HS-5 (cell line): ENCODE results near the gene HYAL2.

Experiments used
- DNase-seq: peaks from one replicate; pipeline ENCODE4 v3.0.0-alpha.2; 2012; ENCODE audit warnings: low read depth

HYAL2 gene

DNA sequence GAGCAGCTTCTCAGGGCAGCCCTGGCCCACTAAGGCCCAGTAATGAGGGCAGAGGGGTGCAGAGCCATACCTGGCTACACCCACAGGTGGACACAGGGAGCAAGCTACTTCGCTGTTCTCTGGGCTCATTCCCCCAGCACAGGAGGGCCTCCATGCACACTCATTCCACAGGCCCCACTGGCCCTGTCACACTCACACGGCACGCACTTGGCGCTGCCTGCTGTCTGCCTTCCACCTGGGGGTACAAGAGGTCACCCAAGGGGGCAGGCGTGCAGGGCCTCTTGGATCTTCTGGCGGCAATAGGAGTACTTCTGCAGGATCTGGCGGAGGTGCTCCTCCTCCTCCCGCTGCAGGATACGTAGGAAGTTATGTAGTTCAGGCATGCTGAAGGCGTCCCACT, 7.8 kb upstream of the HYAL2 start:
- no peak for DNase-seq

DNA sequence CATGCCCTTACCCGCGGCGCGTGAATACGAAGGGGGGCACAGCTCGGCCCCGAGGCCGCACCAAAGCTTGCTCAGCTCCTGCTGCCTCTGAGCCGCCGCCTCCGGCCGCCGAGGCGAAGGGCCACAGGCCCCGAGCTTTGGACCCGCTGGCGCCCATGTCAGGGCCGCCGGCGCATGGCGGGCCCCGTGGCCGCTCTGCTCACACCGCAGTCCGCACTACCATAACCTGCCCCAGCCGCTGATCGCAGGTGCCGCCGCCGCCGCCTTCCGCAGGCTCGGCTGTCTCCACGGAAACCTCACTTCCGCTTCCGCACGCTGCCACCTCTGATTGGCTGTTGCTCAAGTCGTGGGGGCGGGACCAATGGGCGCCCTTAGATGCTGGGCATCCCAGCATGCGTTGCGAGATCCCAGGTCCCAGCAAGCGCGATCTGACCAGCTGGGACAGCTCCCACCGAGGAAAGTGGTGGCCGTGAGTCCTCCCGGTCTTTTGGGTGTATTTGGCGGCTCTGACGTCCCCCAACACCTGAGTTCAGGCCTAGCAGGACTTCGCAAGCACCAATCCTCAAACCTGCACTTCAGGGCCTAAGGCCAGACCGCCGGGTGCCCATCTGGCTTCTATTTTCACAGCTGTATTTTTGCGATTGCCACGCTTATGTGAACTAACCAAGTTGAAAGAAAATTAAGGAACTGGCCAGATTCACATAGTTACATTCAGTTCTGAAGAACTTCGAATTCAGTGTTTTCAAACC, 5.6 kb upstream of the HYAL2 start, which contains the start of gene TUSC2:
TSS of gene TUSC2 (minus strand) at position 281 of the 749 bp plus-strand sequence. CDS start at position 157, 124 bp downstream.
- peak; percentile 77 for DNase-seq

- DNase-seq: no peak
Observed at GRCh38 chr3:50327129-50327528, 4.6 kb upstream of the HYAL2 start.

DNA sequence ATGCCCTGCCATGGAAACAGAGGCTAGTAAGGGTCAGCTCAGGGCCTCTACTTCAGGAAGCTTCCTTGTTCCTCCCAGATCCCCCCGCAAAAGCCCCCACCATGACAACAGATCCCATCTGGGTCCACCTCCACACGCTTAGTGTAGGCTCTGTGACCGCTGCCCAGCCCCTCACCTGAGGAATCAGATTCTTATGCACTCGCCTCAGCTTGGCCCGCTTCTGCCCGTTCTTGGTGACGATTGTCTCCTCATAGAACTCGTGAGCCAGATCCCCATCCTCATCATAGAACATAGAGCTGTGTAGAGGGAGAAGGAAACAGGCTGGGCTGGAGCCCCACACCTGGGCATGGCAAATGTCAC, 3.6 kb upstream of the HYAL2 start:
- no peak for DNase-seq

- no peak for DNase-seq
Observed at GRCh38 chr3:50325497-50326181, 3.1 kb upstream of the HYAL2 start.

GRCh38 chr3:50325113-50325480, 2.6 kb upstream of the HYAL2 start:
- no peak for DNase-seq

GRCh38 chr3:50324351-50325112, 2.0 kb upstream of the HYAL2 start:
- DNase-seq: no peak

GRCh38 chr3:50323614-50324199, 1.2 kb upstream of the HYAL2 start:
- no peak for DNase-seq

- no peak for DNase-seq
Observed at GRCh38 chr3:50323092-50323600, 601 bp upstream of the HYAL2 start.

GRCh38 chr3:50322115-50322385, 495 bp downstream of the HYAL2 start:
- DNase-seq: no peak

- DNase-seq: peak; percentile 56
Observed at GRCh38 chr3:50321336-50322114, 1.0 kb downstream of the HYAL2 start.

- DNase-seq: no peak
Observed at GRCh38 chr3:50320853-50321335, 1.7 kb downstream of the HYAL2 start.

GRCh38 chr3:50319894-50320625, 2.5 kb downstream of the HYAL2 start:
- DNase-seq: no peak

GRCh38 chr3:50319181-50319893, 3.2 kb downstream of the HYAL2 start:
- DNase-seq: no peak

DNA sequence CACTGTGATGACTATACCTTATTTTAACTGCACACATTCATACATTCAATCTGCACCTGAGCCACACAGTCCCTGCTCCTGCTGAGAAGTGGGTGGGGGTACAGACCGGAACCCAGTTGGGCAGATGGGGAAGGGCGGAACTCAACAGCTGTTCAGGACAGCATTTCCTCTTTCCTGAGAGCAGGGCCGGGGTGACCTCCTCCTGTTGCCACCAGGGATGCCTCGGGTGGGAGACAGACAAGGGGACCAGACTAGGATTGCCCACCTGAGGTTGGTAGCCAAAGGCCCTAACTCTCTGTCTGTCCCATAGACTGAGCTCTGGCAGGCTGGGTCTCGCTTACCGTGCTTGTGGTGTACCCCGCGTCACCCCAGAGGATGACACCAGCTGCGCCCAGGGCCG, 3.9 kb downstream of the HYAL2 start:
- DNase-seq: no peak

DNA sequence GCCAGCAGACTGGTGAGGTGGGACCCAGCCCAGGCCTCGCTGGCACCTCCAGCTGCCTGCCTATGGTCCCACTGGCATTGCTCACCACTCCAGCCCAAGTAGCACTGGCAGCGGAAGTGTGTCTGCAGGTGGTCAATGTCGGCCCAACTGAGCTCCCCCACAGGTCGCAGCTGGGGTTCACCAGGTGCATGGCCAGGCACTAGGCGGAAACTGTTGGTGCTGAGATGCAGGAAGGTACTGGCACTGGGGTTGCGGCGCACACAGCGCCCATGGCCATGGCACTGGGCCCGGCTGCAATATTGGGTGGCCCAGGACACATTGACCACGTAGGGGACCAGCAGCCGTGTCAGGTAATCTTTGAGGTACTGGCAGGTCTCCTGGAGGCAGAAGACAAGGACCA, 4.4 kb downstream of the HYAL2 start:
- DNase-seq: no peak

- DNase-seq: no peak
Observed at GRCh38 chr3:50317300-50317699, 5.2 kb downstream of the HYAL2 start.

GRCh38 chr3:50316657-50317242, 5.8 kb downstream of the HYAL2 start:
- DNase-seq: no peak

DNA sequence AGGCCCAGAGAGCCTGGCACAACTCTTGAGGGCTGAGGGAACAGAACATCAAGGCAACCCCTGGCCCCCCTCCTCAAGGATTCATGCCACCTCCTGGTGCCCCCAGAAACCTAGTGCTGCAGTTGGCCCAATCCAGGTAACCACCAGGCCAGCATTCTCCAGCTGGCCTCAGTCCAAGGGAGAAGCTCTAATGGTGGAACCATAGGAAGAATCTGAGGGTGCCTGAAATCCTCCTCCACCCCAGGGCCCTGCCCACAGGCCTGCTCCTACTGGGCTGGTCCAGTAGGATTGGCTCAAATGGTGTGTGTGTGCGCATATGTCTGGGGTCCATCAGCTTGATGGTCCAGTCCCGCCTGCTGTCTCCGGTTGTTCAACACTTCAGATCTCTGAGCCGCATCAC, 7.7 kb downstream of the HYAL2 start:
- no peak for DNase-seq

GRCh38 chr3:50314342-50314741, 8.2 kb downstream of the HYAL2 start:
- DNase-seq: no peak
